Thyroid gland (tissue), 4 donors: ENCODE measurements around the gene USP9X. TPM values are rescaled to one million over a fixed set of nuclear protein-coding genes. Genes with fewer than 3 reads are reported as not detected.

Experiments used
- DNase-seq, 2 donors: peaks; one replicate each; pipeline ENCODE4 v3.0.0-alpha.2; 2019
- H3K27ac ChIP-seq, 3 donors: fragments of 200-600 bp; sonication (generic); 1 replicate in 2 of 3; 2 replicates in 1 of 3; pipeline ENCODE4 v1.5.1; 2016 to 2019; ENCODE audit warnings: mild to moderate bottlenecking in 1 of 3, moderate library complexity in 1 of 3
- H3K27me3 ChIP-seq: fragments of 200-600 bp; sonication (generic); one replicate; pipeline ENCODE4 v1.5.1; 2019
- H3K36me3 ChIP-seq, 2 donors: fragments of 200-600 bp; sonication (generic); one replicate each; pipeline ENCODE4 v1.5.1; 2016 to 2019
- H3K4me1 ChIP-seq, 2 donors: fragments of 200-600 bp; sonication (generic); one replicate each; pipeline ENCODE4 v1.5.1; 2017 to 2019
- H3K4me3 ChIP-seq, 3 donors: fragments of 200-600 bp; sonication (generic); replicated peaks in 1 of 3; 1 replicate in 2 of 3; 2 replicates in 1 of 3; pipeline ENCODE4 v1.5.1; 2016; ENCODE audit warnings: mild to moderate bottlenecking in 1 of 3
- H3K9me3 ChIP-seq: fragments of 200-600 bp; sonication (generic); one replicate; pipeline ENCODE4 v1.5.1; 2017
- POLR2A ChIP-seq, 2 donors: fragments of 450-650 bp; IDR thresholded peaks; one replicate each; pipeline ENCODE4 v1.6.1; 2017; ENCODE audit warnings: antibody characterized with exemption in 2 of 2, mild to moderate bottlenecking in 2 of 2, moderate library complexity in 1 of 2
- whole genome bisulfite sequencing, 2 donors: methylation state at CpG; one replicate each; pipeline ENCODE4 v1.1.5; 2017; 5-methylcytosine and 5-hydroxymethylcytosine counted together
- intact Hi-C: fragments of 100-400 bp; cut with DNase I; formaldehyde crosslinking; loops from one replicate; pipeline ENCODE4 v1.15.1; 2023
- total RNA-seq, 4 donors: library from RNA; depleted of rRNA; stranded (reverse); fragments of >200 nt; gene quantifications; one replicate each; pipeline ENCODE4 v1.2.3, GENCODE V29; 2016
- TF ChIP-seq, protein P1 (sequence below), 6 experiments: fragments of 200-600 bp in 3 of 6; fragments of 450-650 bp in 3 of 6; sonication (generic) in 3 of 6; IDR thresholded peaks; one replicate each; pipeline ENCODE4 v1.5.1; 2016 to 2019; ENCODE audit warnings: antibody characterized with exemption in 6 of 6, mild to moderate bottlenecking in 2 of 6, inconsistent platforms in 1 of 6, moderate library complexity in 1 of 6

USP9X gene
- total RNA-seq, 4 donors from 2014 or later = 101 to 138 (median 106) TPM

DNA sequence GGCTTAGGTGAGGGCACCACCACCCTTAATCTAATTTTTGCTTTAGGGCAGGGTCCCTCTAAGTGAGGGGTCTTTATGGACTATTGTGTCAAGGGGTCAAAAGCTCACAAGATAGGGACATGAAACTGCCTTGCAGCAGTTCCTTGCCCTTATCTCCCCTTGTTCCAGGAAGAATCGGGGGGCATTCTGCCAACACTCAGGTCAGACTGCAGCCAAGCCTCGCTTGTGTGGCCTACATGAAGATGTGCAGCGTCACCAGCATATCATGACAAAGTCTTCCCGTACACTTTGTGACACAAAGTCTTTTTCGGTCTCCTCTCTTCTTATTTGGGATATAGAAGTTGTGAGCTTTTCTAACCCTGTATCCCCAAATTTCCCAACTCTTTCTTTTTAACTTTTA is 17.5 kb upstream of the USP9X start:
- Histone ChIP-seq H3K4me3 (no peak overlapping the region), H3K36me3 (no peaks in the 10 kb centered on the region), H3K4me1 (no peaks in the 10 kb centered on the region), H3K27me3 (no peaks in the 10 kb centered on the region), H3K9me3 (no peaks in the 10 kb centered on the region), H3K27ac (no peak overlapping the region)
- DNase-seq = no peak
- TF ChIP-seq, protein P1, sequence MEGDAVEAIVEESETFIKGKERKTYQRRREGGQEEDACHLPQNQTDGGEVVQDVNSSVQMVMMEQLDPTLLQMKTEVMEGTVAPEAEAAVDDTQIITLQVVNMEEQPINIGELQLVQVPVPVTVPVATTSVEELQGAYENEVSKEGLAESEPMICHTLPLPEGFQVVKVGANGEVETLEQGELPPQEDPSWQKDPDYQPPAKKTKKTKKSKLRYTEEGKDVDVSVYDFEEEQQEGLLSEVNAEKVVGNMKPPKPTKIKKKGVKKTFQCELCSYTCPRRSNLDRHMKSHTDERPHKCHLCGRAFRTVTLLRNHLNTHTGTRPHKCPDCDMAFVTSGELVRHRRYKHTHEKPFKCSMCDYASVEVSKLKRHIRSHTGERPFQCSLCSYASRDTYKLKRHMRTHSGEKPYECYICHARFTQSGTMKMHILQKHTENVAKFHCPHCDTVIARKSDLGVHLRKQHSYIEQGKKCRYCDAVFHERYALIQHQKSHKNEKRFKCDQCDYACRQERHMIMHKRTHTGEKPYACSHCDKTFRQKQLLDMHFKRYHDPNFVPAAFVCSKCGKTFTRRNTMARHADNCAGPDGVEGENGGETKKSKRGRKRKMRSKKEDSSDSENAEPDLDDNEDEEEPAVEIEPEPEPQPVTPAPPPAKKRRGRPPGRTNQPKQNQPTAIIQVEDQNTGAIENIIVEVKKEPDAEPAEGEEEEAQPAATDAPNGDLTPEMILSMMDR (IDR thresholded peaks at IDR 0.05) = no peak
- no peak for TF ChIP-seq POLR2A (IDR thresholded peaks at IDR 0.05)
- WGBS, 2 donors = 93 to 97% methylated on average over 5 of the region's 5 CpGs
- intact Hi-C loops = no loop called here

DNA sequence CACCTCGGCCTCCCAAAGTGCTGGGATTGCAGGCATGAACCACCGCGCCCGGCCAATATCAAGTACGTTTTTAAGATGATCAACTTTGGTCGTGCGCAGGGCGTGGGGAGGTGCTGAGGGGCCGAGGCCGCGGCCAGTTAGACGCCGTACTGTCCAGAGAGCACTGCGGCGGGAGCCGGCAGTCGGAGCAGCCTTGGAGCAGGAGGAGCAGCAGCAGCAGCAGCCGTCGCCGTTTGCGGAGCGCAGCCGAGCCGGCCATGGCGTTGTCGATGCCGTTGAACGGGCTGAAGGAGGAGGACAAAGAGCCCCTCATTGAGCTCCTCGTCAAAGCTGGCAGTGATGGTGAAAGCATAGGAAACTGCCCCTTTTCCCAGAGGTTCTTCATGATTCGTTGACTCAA is 8.5 kb upstream of the USP9X start:
- DNase-seq = no peak
- intact Hi-C loops = no loop called here
- 93 to 94% methylated on average over 12 to 29 of the region's 30 CpGs for WGBS, 2 donors
- TF ChIP-seq, protein P1 (IDR thresholded peaks at IDR 0.05) = no peak
- no peak for TF ChIP-seq POLR2A (IDR thresholded peaks at IDR 0.05)
- no peak overlapping the region for H3K27ac ChIP-seq
- no peaks in the 10 kb centered on the region for H3K4me1 ChIP-seq
- H3K27me3 ChIP-seq = peaks cover 5% of the 10 kb centered on the region
- H3K4me3 ChIP-seq = no peak overlapping the region
- no peaks in the 10 kb centered on the region for H3K36me3 ChIP-seq
- no peaks in the 10 kb centered on the region for H3K9me3 ChIP-seq

DNA sequence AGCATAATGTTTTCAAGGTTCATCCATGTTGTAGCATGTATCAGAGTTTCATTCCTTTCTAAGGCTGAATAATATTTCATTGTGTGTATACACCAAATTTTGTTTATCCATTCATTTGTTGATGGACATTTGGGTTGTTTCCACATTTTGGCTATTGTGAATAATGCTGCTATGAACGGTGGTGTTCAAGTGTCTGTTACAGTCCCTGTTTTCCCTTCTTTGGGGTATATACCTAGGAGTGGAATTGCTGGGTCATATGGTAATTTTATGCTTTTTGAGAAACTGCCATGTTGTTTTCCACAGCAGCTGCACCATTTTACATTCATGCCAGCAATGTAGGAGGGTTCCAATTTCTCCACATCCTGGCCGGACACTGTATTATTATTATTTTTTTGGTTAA is 3.4 kb upstream of the USP9X start:
- no peaks in the 10 kb centered on the region for H3K27me3 ChIP-seq
- no peaks in the 10 kb centered on the region for H3K9me3 ChIP-seq
- H3K4me1 ChIP-seq = peaks cover 0 to 8% of the 10 kb centered on the region in 2 donors
- H3K27ac ChIP-seq = no peak overlapping the region
- no peak for DNase-seq
- no peaks in the 10 kb centered on the region for H3K36me3 ChIP-seq
- intact Hi-C loops = loop anchor here (10.0 kb wide), 1 partner anchor 253 kb away; the partner anchor contains the start of gene DDX3X
- WGBS, 2 donors = 73 to 96% methylated on average over 2 of the region's 2 CpGs
- H3K4me3 ChIP-seq = no peak overlapping the region
- TF ChIP-seq, protein P1 (IDR thresholded peaks at IDR 0.05) = no peak
- no peak for TF ChIP-seq POLR2A (IDR thresholded peaks at IDR 0.05)

DNA sequence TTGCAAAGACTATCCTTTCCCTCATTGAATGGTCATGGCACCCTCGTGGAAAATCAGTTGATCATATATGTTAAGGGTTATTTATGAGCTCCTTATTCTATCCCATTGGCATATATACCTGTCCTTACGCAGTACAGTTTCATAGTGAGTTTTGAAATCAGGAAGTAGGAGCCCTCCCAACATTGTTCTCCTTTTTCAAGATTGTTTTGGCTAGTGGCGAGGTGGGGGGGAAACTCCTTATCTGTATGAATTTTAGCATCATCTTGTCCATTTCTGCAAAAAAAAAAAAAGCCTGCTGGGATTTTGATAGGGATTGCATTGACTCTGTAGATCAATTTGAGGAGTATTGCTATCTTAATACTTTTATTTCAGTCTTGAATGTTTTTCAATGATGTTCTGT is 2.5 kb upstream of the USP9X start:
- intact Hi-C loops = loop anchor here (10.0 kb wide), 1 partner anchor 252 kb away; the partner anchor contains the start of gene DDX3X
- Histone ChIP-seq H3K9me3 (no peaks in the 10 kb centered on the region), H3K4me3 (no peak overlapping the region), H3K27me3 (no peaks in the 10 kb centered on the region), H3K4me1 (peaks cover 1 to 8% of the 10 kb centered on the region in 2 donors), H3K27ac (no peak overlapping the region), H3K36me3 (no peaks in the 10 kb centered on the region)
- 84 to 89% methylated on average over 3 of the region's 3 CpGs for WGBS, 2 donors
- DNase-seq = no peak
- TF ChIP-seq POLR2A (IDR thresholded peaks at IDR 0.05) = no peak
- TF ChIP-seq, protein P1 (IDR thresholded peaks at IDR 0.05) = no peak

DNA sequence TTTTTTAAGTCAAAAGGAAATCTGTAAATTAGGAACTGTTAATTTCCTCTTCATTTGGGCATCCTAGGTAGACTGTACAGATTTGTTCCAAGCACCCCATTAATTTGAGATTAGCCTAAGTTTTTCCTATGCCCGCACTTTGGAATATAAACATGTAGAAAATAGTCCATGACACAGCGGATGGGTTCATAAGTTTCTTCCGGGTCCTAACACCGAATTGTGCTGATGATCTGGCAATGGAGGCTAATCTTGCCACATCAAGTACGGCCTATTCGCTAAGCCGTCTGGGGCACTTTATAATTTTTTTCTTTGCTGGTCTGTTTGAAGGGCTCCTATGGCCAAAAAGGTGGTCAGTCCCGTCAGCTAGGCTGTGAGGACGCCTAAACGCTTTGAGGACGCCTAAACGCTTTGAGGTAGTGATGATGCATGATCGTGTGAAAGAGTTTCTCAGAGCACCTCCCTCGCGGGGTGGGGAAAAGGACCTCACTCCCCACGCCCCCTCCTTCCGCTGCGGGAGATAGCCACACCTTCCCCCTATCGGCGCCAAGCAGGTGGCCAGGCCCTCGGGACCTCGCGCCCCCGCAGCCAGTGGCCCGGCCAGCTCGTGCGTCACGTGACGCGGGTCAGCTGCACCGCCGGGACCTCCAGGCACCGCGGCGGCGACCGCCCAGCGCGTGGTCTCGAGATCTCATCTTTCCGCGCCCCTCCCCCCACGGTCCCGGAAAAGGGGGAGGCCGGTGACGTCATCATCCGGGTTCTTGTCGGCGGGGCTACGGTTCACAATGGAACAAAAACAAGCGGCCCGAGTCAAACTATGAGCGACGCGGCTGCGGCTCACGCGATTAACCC is 977 bp upstream of the USP9X start:
- intact Hi-C loops = loop anchor here (10.0 kb wide), 1 partner anchor 251 kb away; the partner anchor contains the start of gene DDX3X
- DNase-seq = peak; percentile 96

More for the DNA sequence above, 977 bp upstream of the USP9X start:
- TF ChIP-seq POLR2A (IDR thresholded peaks at IDR 0.05) = peak in 1 of 2 donors; percentile 87
- TF ChIP-seq, protein P1 (IDR thresholded peaks at IDR 0.05) = peak in 1 of 6 experiments; percentile 40
- Histone ChIP-seq H3K4me3 (peak overlapping the region in 2 of 3 donors; percentile 51 to 96), H3K27ac (peak overlapping the region; percentile 97 to 99 (median 99)), H3K27me3 (no peaks in the 10 kb centered on the region), H3K9me3 (no peaks in the 10 kb centered on the region), H3K4me1 (peaks cover 6 to 13% of the 10 kb centered on the region in 2 donors), H3K36me3 (no peaks in the 10 kb centered on the region)
- 0 to 2% methylated on average over 7 to 12 of the region's 58 CpGs for WGBS, 2 donors
